ENCODE results near the gene CLPTM1.
"Not testable (repeated sequence)": the region's sequence is repeated elsewhere in the genome, so short reads cannot be mapped to it uniquely, and the experiment has no call there.

CLPTM1 gene

GRCh38 chr19:44974857-44975256, 19.7 kb downstream of the CLPTM1 start:
- no peak for DNase-seq (ENCODE audit: low read depth)

DNA sequence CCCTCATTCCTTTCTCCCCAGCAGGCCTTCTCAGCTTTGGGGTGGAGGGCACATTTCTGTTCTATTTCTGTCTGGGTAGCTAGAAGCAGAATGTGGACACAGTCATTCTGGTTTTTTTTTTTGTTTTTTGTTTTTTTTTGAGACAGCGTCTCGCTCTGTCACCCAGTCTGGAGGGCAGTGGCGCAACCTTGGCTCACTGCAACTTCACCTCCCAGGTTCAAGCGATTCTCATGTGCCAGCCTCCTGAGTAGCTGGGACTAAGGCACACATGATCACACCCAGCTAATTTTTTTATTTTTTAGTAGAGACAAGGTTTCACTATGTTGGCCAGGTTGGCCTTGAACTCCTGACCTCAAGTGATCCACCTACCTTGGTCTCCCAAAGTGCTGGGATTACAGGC, 20.3 kb downstream of the CLPTM1 start:
- DNase-seq (ENCODE audit: low read depth) = no peak

- no peak for DNase-seq (ENCODE audit: low read depth)
These were observed 28.8 kb downstream of the CLPTM1 start for GRCh38 chr19:44984005-44984404.

- no peak for DNase-seq (ENCODE audit: low read depth)
These were observed 30.3 kb downstream of the CLPTM1 start for GRCh38 chr19:44985445-44985844.

- no peak for DNase-seq (ENCODE audit: low read depth)
These were observed 31.2 kb downstream of the CLPTM1 start for GRCh38 chr19:44986389-44986788.

GRCh38 chr19:44987148-44987675, 32.0 kb downstream of the CLPTM1 start:
- DNase-seq (ENCODE audit: low read depth) = no peak

- no peak for DNase-seq (ENCODE audit: low read depth)
These were observed 33.1 kb downstream of the CLPTM1 start for GRCh38 chr19:44988273-44988672.

DNA sequence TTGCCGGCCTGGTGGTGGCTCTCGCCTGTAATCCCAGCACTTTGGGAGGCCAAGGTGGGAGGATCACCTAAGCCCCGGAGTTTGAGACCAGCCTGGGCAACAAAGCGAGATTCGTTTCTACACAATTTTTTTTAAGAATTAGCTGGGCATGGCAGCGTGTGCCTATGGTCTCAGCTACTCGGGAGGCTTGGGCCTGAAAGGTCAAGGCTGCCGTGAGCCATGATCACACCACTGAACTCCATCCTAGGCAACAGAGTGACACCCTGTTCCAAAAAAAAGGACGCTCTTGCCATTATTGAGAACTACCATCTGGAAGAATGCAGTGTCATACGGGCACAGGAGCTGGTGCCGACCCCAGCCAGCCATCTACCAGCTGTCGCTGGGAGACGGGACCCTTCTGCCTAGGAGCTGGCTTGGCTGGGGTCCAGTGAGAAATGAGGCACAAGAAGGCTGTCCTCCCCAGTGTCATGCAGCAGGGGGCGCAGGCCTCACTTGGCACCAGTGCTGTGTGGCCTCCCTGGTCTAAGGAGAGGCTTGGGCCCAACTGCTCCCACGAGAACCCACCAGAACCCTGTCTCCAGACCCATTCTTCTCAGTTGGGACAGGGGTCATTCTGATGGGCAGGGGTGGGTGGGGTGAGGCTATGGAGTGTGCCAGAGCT, 33.8 kb downstream of the CLPTM1 start:
- DNase-seq (ENCODE audit: low read depth) = peak; percentile 47

DNA sequence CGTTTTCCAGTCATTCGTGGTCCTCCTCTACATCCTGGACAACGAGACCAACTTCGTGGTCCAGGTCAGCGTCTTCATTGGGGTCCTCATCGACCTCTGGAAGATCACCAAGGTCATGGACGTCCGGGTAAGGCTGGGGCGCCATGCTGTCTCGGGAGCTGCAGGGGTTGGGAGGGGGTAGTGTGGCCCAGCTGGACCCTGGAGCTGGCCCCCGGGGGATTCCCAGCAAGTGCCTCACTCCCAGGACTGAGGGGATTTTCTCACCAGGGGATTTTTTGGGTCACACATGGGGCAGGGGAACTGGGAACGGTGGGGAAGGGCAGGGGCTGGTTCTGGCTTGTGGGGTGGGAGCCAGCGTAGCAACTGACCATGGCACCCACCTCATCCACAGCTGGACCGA, 35.3 kb downstream of the CLPTM1 start:
- no peak for DNase-seq (ENCODE audit: low read depth)

DNA sequence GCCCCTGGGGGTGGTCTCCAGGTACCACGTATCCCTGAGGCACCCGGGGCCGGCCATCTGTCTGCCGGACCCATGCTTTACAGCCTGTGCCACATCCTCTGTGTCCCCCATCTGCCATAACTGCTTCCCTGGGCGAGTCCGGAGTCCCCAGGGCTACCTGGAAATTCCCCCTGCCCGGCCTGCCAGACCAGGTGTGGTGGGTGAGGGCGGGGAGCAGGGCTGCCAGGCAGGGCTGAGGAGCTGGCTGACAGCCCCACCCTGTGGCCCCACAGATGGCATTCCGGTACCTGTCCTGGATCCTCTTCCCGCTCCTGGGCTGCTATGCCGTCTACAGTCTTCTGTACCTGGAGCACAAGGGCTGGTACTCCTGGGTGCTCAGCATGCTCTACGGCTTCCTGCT, 35.8 kb downstream of the CLPTM1 start:
- no peak for DNase-seq (ENCODE audit: low read depth)

- no peak for DNase-seq (ENCODE audit: low read depth)
These were observed 37.4 kb downstream of the CLPTM1 start for GRCh38 chr19:44992336-44993163.

- DNase-seq (ENCODE audit: low read depth) = no peak
These were observed 38.3 kb downstream of the CLPTM1 start for GRCh38 chr19:44993526-44993925.

- DNase-seq (ENCODE audit: low read depth) = no peak
These were observed 38.9 kb downstream of the CLPTM1 start for GRCh38 chr19:44993926-44994537.

GRCh38 chr19:44998025-44998424, 42.8 kb downstream of the CLPTM1 start:
- no peak for DNase-seq (ENCODE audit: low read depth)

GRCh38 chr19:44999131-44999925, 44.1 kb downstream of the CLPTM1 start:
- DNase-seq (ENCODE audit: low read depth) = not testable (repeated sequence)

DNA sequence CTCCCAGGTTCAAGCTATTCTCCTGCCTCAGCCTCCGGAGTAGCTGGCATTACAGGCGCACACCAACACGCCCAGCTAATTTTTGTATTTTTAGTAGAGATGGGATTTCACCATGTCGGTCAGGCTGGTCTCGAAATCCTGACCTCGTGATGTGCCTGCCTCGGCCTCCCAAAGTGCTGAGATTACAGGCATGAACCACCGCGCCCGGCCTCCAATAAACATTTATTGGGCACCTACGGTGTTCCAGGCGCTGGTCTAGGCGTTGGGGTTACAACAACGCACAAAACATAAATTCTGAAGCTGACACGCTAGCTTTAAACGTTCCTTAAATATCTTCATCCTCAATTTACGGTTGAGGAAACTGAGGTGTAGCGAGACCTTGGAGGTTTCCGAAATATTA, 45.5 kb downstream of the CLPTM1 start:
- DNase-seq (ENCODE audit: low read depth) = not testable (repeated sequence)

- peak; percentile 96 for DNase-seq (ENCODE audit: low read depth)
These were observed 46.0 kb downstream of the CLPTM1 start, which contains the start of gene RELB for GRCh38 chr19:45001087-45001739. RELB (plus strand) TSS chr19:45001464; CDS start chr19:45001580, 116 bp downstream.

DNA sequence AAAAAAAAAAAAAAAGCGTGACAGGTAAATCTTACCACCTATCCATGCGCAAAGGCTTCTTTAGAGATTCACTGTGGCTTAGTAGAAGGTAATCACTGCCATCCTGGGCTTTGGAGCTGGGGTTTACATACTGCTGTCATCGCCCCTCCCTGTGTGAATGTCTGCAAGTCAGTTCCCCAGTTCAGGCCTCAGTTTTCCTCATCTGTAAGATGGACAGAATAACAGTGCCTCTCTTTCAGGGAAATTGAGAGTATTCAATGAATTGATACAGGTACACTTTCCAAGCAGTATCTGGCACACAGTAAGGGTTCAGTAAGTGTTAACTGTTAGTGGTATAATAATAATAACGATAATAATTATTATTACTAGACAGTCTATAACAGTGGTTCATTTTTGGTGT, 48.3 kb downstream of the CLPTM1 start:
- DNase-seq (ENCODE audit: low read depth) = no peak

DNA sequence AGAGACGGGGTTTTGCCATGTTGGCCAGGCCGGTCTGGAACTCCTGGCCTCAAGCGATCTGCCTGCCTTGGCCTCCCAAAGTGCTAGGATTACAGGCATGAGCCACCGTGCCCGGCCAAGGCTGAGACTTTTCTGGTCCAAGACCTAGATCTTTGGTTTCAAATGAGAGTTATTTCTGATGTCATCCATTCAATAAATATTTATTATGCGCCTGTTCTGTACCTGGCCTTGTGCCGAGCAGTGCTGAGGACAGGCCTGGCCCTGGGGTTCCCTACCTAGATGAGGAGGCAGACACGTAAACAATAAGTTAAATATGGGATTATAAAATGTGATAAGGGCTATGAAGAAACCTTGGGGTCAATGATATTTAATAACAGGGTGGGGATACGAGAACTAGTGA, 50.6 kb downstream of the CLPTM1 start:
- DNase-seq (ENCODE audit: low read depth) = no peak

DNA sequence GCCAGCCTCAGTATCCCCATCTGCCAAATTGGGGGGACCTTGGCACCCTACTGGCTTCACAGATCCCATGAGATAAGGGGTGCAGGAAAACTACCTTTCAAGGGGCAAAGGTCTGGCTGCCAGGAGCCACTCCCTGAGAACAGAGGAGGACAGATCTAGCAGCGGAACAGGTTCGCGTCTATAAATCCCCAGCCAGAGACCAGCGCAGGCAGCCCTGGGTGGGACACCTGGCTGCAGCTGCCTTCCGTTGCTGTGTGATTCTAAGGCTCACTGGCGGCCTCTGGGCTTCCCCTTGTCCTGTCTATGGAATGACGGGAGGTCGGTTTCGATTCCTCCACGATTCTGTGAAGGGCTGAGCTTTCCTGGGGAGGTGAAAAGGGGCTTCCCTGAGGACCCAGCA, 53.4 kb downstream of the CLPTM1 start:
- DNase-seq (ENCODE audit: low read depth) = no peak

DNA sequence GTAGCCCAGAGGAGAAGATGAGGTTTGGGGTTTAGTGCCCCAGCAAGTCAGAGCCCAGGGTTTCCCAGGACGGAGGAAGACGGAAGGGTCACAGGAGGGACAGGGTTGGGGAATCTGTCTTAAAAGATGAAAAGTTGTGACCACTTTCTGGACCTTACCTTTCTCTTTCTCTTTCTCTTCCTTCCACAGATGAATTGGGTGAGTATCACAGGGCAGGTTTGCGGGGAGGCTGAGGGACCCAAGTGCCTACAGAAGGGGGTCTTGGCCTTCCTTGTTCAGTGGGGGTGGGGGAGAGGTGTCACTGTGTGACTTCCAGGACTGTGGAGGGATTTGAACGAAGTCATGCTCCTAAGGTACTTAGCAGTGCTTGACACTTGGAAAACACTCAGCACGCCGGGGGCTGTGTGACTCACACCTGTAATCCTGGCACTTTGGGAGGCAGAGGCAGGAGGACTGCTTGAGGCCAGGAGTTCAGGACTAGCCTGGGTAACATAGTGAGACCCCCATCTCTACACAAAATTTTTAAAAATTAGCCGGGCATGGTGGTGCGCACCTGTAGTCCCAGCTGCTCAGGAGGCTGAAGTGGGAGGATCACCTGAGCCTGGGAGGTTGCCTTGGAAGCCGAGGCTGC, 54.6 kb downstream of the CLPTM1 start:
- DNase-seq (ENCODE audit: low read depth) = no peak
